Urinary bladder (tissue), 4 donors: ENCODE measurements around the gene ADCY9. TPM values are rescaled to one million over a fixed set of nuclear protein-coding genes. Genes with fewer than 3 reads are reported as not detected.

Experiments
- DNase-seq: peaks from one replicate; pipeline ENCODE4 v3.0.0-alpha.2; 2015; ENCODE audit errors: extremely low spot score
- H3K27ac ChIP-seq: one replicate; pipeline ENCODE4 v1.5.1; 2013; ENCODE audit warnings: low read depth, mild to moderate bottlenecking, moderate library complexity
- H3K36me3 ChIP-seq: one replicate; pipeline ENCODE4 v1.6.1; 2013; ENCODE audit warnings: mild to moderate bottlenecking, moderate library complexity; ENCODE audit not compliant: insufficient read depth
- H3K4me1 ChIP-seq: one replicate; pipeline ENCODE4 v1.6.1; 2013; ENCODE audit warnings: mild to moderate bottlenecking, moderate library complexity; ENCODE audit not compliant: insufficient read depth
- H3K4me3 ChIP-seq: one replicate; pipeline ENCODE4 v1.5.1; 2013; ENCODE audit warnings: low read depth, low read length
- WGBS: extraction: QIAGEN DNeasy Blood & Tissue Kit; methylation state at CpG from one replicate; pipeline ENCODE4 v1.1.7; 2013; 5-methylcytosine and 5-hydroxymethylcytosine counted together
- polyA plus RNA-seq: library from polyadenylated mRNA; stranded (reverse); fragments of 200-250 nt; gene quantifications from one replicate; pipeline ENCODE4 v1.2.3, GENCODE V29; 2013
- total RNA-seq: library from RNA; depleted of rRNA; stranded (reverse); fragments of >200 nt; gene quantifications from one replicate; pipeline ENCODE4 v1.2.3, GENCODE V29; 2014
- donor health status: healthy with polysubstance abuse.
- donor health status: healthy.

ADCY9 gene
- total and polyA plus RNA-seq, 2 donors, result 18.6 to 21.8 TPM

- no peaks in the 10 kb centered on the region for H3K36me3 ChIP-seq
- WGBS, result 60% methylated on average over 47 of the region's 47 CpGs
- no peak for DNase-seq
- H3K4me3 ChIP-seq, result peak overlapping the region; percentile 89
- no peak overlapping the region for H3K27ac ChIP-seq
- no peaks in the 10 kb centered on the region for H3K4me1 ChIP-seq
These were observed 1.7 kb downstream of the ADCY9 start for GRCh38 chr16:4114257-4115208.

DNA sequence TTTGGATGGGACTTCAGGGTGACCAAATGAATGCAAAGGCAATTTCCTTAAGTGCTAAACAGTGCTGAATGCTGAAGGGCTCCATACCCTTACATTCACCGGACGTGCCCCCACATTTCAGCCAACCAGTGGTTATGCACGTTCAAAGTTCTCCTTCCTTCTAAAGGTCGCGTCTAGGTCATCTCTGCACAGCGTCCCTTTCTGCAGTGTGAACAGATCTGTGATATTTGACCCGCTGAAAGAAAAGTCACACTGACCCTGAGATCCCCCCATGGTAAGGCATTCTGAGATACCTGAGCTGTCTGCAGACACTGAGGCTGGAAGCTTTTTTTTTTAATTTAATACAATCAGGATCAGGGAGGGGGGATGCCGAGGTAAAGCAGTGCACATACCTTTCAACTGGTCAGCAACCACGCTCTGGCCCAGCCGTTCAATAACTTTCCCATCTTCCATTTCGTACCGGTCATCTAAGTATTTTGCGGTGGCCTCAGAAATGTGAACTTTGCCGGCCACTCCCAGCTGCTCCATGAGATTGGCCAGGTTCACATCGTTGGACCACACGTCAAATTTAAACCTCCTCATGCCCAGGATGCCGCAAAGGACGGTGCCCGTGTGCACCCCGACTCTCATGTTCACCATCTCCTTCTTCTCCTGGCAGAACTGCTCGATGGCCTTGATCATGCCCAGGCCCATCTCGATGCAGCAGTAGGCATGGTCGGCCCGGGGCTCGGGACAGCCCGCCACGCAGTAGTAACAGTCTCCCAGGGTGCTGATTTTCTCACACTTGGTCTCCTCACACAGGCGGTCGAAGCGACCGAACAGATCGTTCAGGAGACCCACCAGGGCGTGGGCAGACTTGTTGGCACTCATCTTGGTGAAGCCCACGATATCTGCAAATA lies 2.6 kb downstream of the ADCY9 start:
- no peaks in the 10 kb centered on the region for H3K36me3 ChIP-seq
- no peaks in the 10 kb centered on the region for H3K4me1 ChIP-seq
- H3K4me3 ChIP-seq, result peak overlapping the region; percentile 14
- no peak for DNase-seq
- H3K27ac ChIP-seq, result no peak overlapping the region
- 73% methylated on average over 34 of the region's 34 CpGs for WGBS

GRCh38 chr16:4111748-4112696 lies 4.2 kb downstream of the ADCY9 start:
- Histone ChIP-seq H3K4me1 (no peaks in the 10 kb centered on the region), H3K27ac (no peak overlapping the region), H3K4me3 (peak overlapping the region; percentile 29), H3K36me3 (no peaks in the 10 kb centered on the region)
- DNase-seq, result no peak
- 29% methylated on average over 16 of the region's 16 CpGs for WGBS

GRCh38 chr16:4110680-4111079 lies 5.6 kb downstream of the ADCY9 start:
- Histone ChIP-seq H3K4me1 (no peaks in the 10 kb centered on the region), H3K4me3 (no peak overlapping the region), H3K36me3 (no peaks in the 10 kb centered on the region), H3K27ac (no peak overlapping the region)
- WGBS, result 71% methylated on average over 14 of the region's 14 CpGs
- DNase-seq, result no peak

- WGBS, result 90% methylated on average over 13 of the region's 13 CpGs
- Histone ChIP-seq H3K36me3 (no peaks in the 10 kb centered on the region), H3K27ac (no peak overlapping the region), H3K4me1 (no peaks in the 10 kb centered on the region), H3K4me3 (no peak overlapping the region)
- no peak for DNase-seq
These were observed 6.2 kb downstream of the ADCY9 start for GRCh38 chr16:4110065-4110464.

DNA sequence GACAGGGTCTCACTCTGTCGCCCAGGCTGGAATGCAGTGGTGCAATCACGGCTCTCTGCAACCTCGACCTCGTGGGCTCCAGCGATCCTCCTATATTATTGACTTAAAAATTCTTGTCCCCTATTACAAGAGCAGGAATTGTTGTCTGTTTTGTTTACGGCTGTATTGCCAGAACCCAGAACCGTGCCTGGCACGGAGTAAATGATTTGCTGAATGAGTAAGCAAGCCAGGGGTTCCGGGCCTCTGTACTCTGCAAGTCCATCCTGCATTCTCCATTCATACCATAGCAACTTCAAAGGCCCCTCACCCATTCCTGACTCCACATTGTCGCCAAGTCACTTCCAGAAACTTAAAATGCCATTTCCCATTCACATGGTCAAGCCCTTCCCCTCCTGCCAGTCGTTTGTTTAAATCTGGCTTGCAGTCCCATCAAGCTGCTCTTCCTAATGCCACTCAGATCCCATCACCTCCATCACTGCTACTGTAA lies 6.9 kb downstream of the ADCY9 start:
- no peaks in the 10 kb centered on the region for H3K4me1 ChIP-seq
- WGBS, result 66% methylated on average over 11 of the region's 11 CpGs
- H3K27ac ChIP-seq, result no peak overlapping the region
- no peak overlapping the region for H3K4me3 ChIP-seq
- DNase-seq, result no peak
- no peaks in the 10 kb centered on the region for H3K36me3 ChIP-seq

DNA sequence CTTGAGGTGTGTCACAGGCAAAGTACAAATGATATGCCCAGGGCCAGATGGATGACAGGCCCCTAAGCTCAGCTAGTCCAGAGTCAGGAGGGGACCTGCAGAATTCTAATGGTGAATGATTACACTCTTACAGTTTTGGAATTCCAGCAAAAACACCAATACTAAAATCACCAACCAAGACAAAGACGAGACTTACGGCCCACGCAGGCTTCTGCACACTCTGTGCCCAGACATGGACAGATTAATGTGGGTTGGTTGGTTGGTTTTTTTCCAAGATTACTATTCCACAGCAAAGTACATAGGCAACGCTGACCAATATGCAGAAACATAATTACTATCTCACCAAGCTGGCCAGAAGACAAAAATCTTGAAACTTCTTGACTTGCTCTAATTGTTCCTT lies 9.7 kb downstream of the ADCY9 start:
- WGBS, result 91% methylated on average over 4 of the region's 4 CpGs
- Histone ChIP-seq H3K4me3 (no peak overlapping the region), H3K36me3 (no peaks in the 10 kb centered on the region), H3K27ac (no peak overlapping the region), H3K4me1 (no peaks in the 10 kb centered on the region)
- no peak for DNase-seq

- DNase-seq, result no peak
- H3K4me1 ChIP-seq, result no peaks in the 10 kb centered on the region
- H3K4me3 ChIP-seq, result no peak overlapping the region
- 93% methylated on average over 5 of the region's 5 CpGs for WGBS
- no peak overlapping the region for H3K27ac ChIP-seq
- no peaks in the 10 kb centered on the region for H3K36me3 ChIP-seq
These were observed 10.4 kb downstream of the ADCY9 start for GRCh38 chr16:4105848-4106247.

- DNase-seq, result no peak
- WGBS, result 93% methylated on average over 15 of the region's 15 CpGs
- Histone ChIP-seq H3K27ac (no peak overlapping the region), H3K4me1 (no peaks in the 10 kb centered on the region), H3K4me3 (no peak overlapping the region), H3K36me3 (no peaks in the 10 kb centered on the region)
These were observed 12.5 kb downstream of the ADCY9 start for GRCh38 chr16:4103745-4104144.

DNA sequence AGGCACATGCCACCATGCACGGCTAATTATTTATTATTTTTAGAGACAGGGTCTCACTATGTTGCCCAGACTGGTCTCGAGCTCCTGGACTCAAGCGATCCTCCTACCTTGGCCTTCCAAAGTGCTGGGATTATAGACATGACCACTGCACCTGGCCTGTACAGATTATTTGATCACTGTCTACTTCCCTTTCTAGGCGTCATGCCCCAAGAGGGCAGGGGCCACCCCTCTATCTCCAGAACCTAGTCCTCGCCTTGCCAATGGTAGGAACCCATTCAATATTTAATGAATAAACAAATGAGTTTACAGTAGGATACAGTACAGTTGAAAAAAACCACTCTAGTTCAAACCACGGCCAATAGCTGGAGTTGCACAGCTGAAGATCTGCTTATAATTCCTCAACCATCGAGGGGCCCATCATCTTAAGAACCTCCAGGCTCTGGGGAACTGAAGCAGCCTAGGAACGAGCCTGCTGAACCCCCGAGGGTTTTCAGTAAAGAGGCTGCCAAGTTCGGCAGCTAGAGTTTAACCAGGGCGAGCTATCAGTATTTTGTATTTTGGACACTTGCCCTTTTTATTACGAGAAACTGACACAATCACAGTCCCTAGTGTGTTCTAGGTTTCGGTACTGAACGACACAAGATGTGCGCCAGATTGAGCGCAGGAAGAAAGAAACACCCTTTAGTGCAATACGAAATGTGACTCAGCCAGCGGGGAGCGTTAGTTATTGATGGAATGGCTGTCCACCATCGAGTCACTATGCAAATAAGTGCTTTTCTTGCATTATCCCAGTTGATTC lies 14.6 kb downstream of the ADCY9 start:
- Histone ChIP-seq H3K4me3 (no peak overlapping the region), H3K4me1 (no peaks in the 10 kb centered on the region), H3K36me3 (no peaks in the 10 kb centered on the region), H3K27ac (no peak overlapping the region)
- DNase-seq, result no peak
- WGBS, result 78% methylated on average over 20 of the region's 20 CpGs

- Histone ChIP-seq H3K36me3 (no peaks in the 10 kb centered on the region), H3K27ac (no peak overlapping the region), H3K4me3 (no peak overlapping the region), H3K4me1 (no peaks in the 10 kb centered on the region)
- WGBS, result 70% methylated on average over 4 of the region's 4 CpGs
- no peak for DNase-seq
These were observed 17.7 kb downstream of the ADCY9 start for GRCh38 chr16:4098501-4098900.

DNA sequence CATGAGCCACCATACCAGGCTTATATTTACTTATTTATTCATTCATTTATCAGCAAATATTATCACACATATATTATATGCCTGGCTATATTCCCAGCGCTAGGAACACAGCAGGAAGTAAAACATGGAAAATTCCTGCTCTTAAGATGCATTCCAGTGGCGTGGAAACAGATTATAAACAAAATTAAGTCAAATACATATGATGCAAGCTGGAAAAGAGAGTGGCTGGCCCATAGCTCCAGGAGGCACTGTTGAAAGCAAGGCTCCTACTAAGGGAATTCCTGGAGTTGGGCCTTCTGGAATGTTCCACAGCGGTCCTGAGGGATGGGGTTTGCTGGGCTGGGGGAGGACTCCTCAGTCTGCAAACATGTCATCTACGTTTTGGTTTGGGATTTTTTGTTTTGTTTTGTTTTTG lies 18.4 kb downstream of the ADCY9 start:
- 56% methylated on average over 4 of the region's 4 CpGs for WGBS
- Histone ChIP-seq H3K36me3 (no peaks in the 10 kb centered on the region), H3K4me3 (no peak overlapping the region), H3K27ac (no peak overlapping the region), H3K4me1 (no peaks in the 10 kb centered on the region)
- no peak for DNase-seq
